HG03378 (cell line): ENCODE data around the gene SAYSD1.

ENCODE experiments used
- ATAC-seq: cut with Tn5 transposase; IDR thresholded peaks from one replicate; pipeline ENCODE4 v1.9.1; 2021; ENCODE audit warnings: mild to moderate bottlenecking, moderate library complexity; ENCODE audit not compliant: unreplicated experiment

Gene SAYSD1

GRCh38 chr6:39108041-39108839 is 6.7 kb downstream of the SAYSD1 start:
- ATAC-seq: no peak

- ATAC-seq: no peak
Observed at GRCh38 chr6:39107641-39108040, 7.3 kb downstream of the SAYSD1 start.

- no peak for ATAC-seq
Observed at GRCh38 chr6:39107034-39107433, 8.0 kb downstream of the SAYSD1 start.

- ATAC-seq: no peak
Observed at GRCh38 chr6:39104528-39104927, 10.5 kb downstream of the SAYSD1 start.

- no peak for ATAC-seq
Observed at GRCh38 chr6:39102821-39103136, 12.2 kb downstream of the SAYSD1 start.

GRCh38 chr6:39102071-39102820 is 12.7 kb downstream of the SAYSD1 start:
- ATAC-seq: no peak

- ATAC-seq: no peak
Observed at GRCh38 chr6:39100358-39100757, 14.6 kb downstream of the SAYSD1 start.

- no peak for ATAC-seq
Observed at GRCh38 chr6:39095578-39095977, 19.4 kb downstream of the SAYSD1 start.

GRCh38 chr6:39093149-39093708 is 21.8 kb downstream of the SAYSD1 start:
- ATAC-seq: no peak

GRCh38 chr6:39092124-39092523 is 22.9 kb downstream of the SAYSD1 start:
- no peak for ATAC-seq

GRCh38 chr6:39091220-39091619 is 23.8 kb downstream of the SAYSD1 start:
- no peak for ATAC-seq

- no peak for ATAC-seq
Observed at GRCh38 chr6:39090036-39090435, 24.9 kb downstream of the SAYSD1 start.

GRCh38 chr6:39088331-39088730 is 26.7 kb downstream of the SAYSD1 start:
- no peak for ATAC-seq

GRCh38 chr6:39087197-39087596 is 27.8 kb downstream of the SAYSD1 start:
- no peak for ATAC-seq

- ATAC-seq: no peak
Observed at GRCh38 chr6:39086711-39087110, 28.3 kb downstream of the SAYSD1 start.

GRCh38 chr6:39086294-39086693 is 28.7 kb downstream of the SAYSD1 start:
- peak; percentile 60 for ATAC-seq

GRCh38 chr6:39085129-39085797 is 29.7 kb downstream of the SAYSD1 start:
- ATAC-seq: no peak

GRCh38 chr6:39084506-39084905 is 30.5 kb downstream of the SAYSD1 start:
- no peak for ATAC-seq

GRCh38 chr6:39083231-39083634 is 31.8 kb downstream of the SAYSD1 start:
- ATAC-seq: no peak

- ATAC-seq: no peak
Observed at GRCh38 chr6:39082310-39082709, 32.7 kb downstream of the SAYSD1 start.

- ATAC-seq: no peak
Observed at GRCh38 chr6:39080246-39080875, 34.6 kb downstream of the SAYSD1 start.
